ENCODE data around the gene ANKLE2. TPM values are rescaled to one million over a fixed set of nuclear protein-coding genes. Genes with fewer than 3 reads are reported as not detected.

ANKLE2 gene
- total and polyA plus RNA-seq, 10 of the 15 experiments (the other 5 are each of a cell fraction or from before 2014, with no cell fraction given), result 4.3 to 89.4 (median 53.0) TPM

DNA sequence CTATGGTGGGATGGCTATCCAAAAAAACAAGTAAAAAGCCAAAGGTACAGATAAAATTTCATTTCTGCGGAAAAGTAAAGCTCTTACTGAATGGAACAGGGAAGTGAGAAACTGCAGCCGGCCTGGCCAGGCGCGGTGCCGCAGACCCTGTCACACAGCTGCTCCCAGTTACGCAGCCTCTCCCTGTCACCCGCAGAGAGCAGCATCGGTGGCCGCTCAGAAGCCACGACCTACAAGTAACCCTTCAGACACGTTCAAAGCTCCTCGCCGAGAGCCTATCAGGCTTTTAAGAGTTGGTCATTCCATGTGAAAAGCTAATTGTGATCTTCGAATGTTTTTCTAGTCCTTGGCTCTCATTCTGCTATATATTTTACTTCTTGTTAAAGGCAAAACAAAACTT lies 11.0 kb upstream of the ANKLE2 start (continued):
- TF ChIP-seq, protein P1, sequence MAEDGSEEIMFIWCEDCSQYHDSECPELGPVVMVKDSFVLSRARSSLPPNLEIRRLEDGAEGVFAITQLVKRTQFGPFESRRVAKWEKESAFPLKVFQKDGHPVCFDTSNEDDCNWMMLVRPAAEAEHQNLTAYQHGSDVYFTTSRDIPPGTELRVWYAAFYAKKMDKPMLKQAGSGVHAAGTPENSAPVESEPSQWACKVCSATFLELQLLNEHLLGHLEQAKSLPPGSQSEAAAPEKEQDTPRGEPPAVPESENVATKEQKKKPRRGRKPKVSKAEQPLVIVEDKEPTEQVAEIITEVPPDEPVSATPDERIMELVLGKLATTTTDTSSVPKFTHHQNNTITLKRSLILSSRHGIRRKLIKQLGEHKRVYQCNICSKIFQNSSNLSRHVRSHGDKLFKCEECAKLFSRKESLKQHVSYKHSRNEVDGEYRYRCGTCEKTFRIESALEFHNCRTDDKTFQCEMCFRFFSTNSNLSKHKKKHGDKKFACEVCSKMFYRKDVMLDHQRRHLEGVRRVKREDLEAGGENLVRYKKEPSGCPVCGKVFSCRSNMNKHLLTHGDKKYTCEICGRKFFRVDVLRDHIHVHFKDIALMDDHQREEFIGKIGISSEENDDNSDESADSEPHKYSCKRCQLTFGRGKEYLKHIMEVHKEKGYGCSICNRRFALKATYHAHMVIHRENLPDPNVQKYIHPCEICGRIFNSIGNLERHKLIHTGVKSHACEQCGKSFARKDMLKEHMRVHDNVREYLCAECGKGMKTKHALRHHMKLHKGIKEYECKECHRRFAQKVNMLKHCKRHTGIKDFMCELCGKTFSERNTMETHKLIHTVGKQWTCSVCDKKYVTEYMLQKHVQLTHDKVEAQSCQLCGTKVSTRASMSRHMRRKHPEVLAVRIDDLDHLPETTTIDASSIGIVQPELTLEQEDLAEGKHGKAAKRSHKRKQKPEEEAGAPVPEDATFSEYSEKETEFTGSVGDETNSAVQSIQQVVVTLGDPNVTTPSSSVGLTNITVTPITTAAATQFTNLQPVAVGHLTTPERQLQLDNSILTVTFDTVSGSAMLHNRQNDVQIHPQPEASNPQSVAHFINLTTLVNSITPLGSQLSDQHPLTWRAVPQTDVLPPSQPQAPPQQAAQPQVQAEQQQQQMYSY (CRISPR knock-in tag; IDR thresholded peaks at IDR 0.05), result no peak
- TF ChIP-seq, protein P2, sequence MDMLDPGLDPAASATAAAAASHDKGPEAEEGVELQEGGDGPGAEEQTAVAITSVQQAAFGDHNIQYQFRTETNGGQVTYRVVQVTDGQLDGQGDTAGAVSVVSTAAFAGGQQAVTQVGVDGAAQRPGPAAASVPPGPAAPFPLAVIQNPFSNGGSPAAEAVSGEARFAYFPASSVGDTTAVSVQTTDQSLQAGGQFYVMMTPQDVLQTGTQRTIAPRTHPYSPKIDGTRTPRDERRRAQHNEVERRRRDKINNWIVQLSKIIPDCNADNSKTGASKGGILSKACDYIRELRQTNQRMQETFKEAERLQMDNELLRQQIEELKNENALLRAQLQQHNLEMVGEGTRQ (IDR thresholded peaks at IDR 0.05; ENCODE audit: borderline replicate concordance, low read depth, low read length), result no peak
- TF ChIP-seq PAX8 (IDR thresholded peaks at IDR 0.05) (no peak), SREBF2 (IDR thresholded peaks at IDR 0.05; ENCODE audit: low read length) (no peak), MYB (IDR thresholded peaks at IDR 0.05; ENCODE audit: borderline replicate concordance, low read depth, low read length) (no peak), BCL11A (IDR thresholded peaks at IDR 0.05; ENCODE audit: low read depth, low read length) (no peak), FOXK2 (IDR thresholded peaks at IDR 0.05) (no peak), DPF2 (IDR thresholded peaks at IDR 0.05) (0 out of 2 replicates have a peak, but pooled peaks have one; percentile 44), ZNF274 (IDR thresholded peaks at IDR 0.05; ENCODE audit: insufficient read depth, insufficient read length) (no peak), RUNX3 (IDR thresholded peaks at IDR 0.05; ENCODE audit: low read length) (peak; percentile 55), HDGF (IDR thresholded peaks at IDR 0.05) (no peak; the same call in 1 of the 2 replicates)
- TF ChIP-seq, protein P3, sequence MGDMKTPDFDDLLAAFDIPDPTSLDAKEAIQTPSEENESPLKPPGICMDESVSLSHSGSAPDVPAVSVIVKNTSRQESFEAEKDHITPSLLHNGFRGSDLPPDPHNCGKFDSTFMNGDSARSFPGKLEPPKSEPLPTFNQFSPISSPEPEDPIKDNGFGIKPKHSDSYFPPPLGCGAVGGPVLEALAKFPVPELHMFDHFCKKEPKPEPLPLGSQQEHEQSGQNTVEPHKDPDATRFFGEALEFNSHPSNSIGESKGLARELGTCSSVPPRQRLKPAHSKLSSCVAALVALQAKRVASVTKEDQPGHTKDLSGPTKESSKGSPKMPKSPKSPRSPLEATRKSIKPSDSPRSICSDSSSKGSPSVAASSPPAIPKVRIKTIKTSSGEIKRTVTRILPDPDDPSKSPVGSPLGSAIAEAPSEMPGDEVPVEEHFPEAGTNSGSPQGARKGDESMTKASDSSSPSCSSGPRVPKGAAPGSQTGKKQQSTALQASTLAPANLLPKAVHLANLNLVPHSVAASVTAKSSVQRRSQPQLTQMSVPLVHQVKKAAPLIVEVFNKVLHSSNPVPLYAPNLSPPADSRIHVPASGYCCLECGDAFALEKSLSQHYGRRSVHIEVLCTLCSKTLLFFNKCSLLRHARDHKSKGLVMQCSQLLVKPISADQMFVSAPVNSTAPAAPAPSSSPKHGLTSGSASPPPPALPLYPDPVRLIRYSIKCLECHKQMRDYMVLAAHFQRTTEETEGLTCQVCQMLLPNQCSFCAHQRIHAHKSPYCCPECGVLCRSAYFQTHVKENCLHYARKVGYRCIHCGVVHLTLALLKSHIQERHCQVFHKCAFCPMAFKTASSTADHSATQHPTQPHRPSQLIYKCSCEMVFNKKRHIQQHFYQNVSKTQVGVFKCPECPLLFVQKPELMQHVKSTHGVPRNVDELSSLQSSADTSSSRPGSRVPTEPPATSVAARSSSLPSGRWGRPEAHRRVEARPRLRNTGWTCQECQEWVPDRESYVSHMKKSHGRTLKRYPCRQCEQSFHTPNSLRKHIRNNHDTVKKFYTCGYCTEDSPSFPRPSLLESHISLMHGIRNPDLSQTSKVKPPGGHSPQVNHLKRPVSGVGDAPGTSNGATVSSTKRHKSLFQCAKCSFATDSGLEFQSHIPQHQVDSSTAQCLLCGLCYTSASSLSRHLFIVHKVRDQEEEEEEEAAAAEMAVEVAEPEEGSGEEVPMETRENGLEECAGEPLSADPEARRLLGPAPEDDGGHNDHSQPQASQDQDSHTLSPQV (IDR thresholded peaks at IDR 0.05), result no peak
- TF ChIP-seq, protein P4, sequence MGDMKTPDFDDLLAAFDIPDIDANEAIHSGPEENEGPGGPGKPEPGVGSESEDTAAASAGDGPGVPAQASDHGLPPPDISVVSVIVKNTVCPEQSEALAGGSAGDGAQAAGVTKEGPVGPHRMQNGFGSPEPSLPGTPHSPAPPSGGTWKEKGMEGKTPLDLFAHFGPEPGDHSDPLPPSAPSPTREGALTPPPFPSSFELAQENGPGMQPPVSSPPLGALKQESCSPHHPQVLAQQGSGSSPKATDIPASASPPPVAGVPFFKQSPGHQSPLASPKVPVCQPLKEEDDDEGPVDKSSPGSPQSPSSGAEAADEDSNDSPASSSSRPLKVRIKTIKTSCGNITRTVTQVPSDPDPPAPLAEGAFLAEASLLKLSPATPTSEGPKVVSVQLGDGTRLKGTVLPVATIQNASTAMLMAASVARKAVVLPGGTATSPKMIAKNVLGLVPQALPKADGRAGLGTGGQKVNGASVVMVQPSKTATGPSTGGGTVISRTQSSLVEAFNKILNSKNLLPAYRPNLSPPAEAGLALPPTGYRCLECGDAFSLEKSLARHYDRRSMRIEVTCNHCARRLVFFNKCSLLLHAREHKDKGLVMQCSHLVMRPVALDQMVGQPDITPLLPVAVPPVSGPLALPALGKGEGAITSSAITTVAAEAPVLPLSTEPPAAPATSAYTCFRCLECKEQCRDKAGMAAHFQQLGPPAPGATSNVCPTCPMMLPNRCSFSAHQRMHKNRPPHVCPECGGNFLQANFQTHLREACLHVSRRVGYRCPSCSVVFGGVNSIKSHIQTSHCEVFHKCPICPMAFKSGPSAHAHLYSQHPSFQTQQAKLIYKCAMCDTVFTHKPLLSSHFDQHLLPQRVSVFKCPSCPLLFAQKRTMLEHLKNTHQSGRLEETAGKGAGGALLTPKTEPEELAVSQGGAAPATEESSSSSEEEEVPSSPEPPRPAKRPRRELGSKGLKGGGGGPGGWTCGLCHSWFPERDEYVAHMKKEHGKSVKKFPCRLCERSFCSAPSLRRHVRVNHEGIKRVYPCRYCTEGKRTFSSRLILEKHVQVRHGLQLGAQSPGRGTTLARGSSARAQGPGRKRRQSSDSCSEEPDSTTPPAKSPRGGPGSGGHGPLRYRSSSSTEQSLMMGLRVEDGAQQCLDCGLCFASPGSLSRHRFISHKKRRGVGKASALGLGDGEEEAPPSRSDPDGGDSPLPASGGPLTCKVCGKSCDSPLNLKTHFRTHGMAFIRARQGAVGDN (IDR thresholded peaks at IDR 0.05), result no peak
- TF ChIP-seq, protein P5, sequence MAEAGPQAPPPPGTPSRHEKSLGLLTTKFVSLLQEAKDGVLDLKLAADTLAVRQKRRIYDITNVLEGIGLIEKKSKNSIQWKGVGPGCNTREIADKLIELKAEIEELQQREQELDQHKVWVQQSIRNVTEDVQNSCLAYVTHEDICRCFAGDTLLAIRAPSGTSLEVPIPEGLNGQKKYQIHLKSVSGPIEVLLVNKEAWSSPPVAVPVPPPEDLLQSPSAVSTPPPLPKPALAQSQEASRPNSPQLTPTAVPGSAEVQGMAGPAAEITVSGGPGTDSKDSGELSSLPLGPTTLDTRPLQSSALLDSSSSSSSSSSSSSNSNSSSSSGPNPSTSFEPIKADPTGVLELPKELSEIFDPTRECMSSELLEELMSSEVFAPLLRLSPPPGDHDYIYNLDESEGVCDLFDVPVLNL (IDR thresholded peaks at IDR 0.05; ENCODE audit: low read depth, low read length), result no peak
